Trophoblast cell (in vitro differentiated cells and primary cell): ENCODE measurements around the gene LRRC71.

Source experiments
- DNase-seq, 2 donors: peaks; one replicate each; pipeline ENCODE4 v3.0.0-alpha.2; 2016
- H2AFZ ChIP-seq: 2 replicates; pipeline ENCODE4 v1.6.1; 2013; ENCODE audit warnings: low read length, moderate library complexity, mild to moderate bottlenecking; ENCODE audit not compliant: insufficient read depth, poor library complexity
- H2AK5ac ChIP-seq: 2 replicates; pipeline ENCODE4 v1.6.1; 2013; ENCODE audit warnings: mild to moderate bottlenecking, low read length
- H2BK120ac ChIP-seq: 2 replicates; pipeline ENCODE4 v1.6.1; 2013; ENCODE audit warnings: low read length, mild to moderate bottlenecking, moderate library complexity; ENCODE audit not compliant: insufficient read depth, poor library complexity
- H2BK12ac ChIP-seq: 2 replicates; pipeline ENCODE4 v1.6.1; 2013; ENCODE audit warnings: mild to moderate bottlenecking, low read length, moderate library complexity
- H2BK5ac ChIP-seq: 2 replicates; pipeline ENCODE4 v1.6.1; 2013; ENCODE audit warnings: low read length, low read depth, moderate library complexity, mild to moderate bottlenecking; ENCODE audit not compliant: poor library complexity
- H3K14ac ChIP-seq: 2 replicates; pipeline ENCODE4 v1.6.1; 2013; ENCODE audit warnings: mild to moderate bottlenecking, low read length
- H3K18ac ChIP-seq: 2 replicates; pipeline ENCODE4 v1.6.1; 2013; ENCODE audit warnings: mild to moderate bottlenecking, low read length
- H3K23ac ChIP-seq: 2 replicates; pipeline ENCODE4 v1.6.1; 2013; ENCODE audit warnings: low read length
- H3K27ac ChIP-seq: 2 replicates; pipeline ENCODE4 v1.5.1; 2013; ENCODE audit warnings: low read depth, mild to moderate bottlenecking, inconsistent platforms, low read length, moderate library complexity
- H3K27me3 ChIP-seq: 2 replicates; pipeline ENCODE4 v1.6.1; 2013; ENCODE audit warnings: inconsistent platforms, mild to moderate bottlenecking, low read length, moderate library complexity; ENCODE audit not compliant: insufficient read depth
- H3K36me3 ChIP-seq, 2 experiments: 1 replicate in 1 of 2; 2 replicates in 1 of 2; pipeline ENCODE4 v1.6.1; 2013; ENCODE audit warnings: low read length in 2 of 2, mild to moderate bottlenecking in 2 of 2, moderate library complexity in 1 of 2; ENCODE audit not compliant: insufficient read depth in 2 of 2, control insufficient read depth in 1 of 2
- H3K4ac ChIP-seq: 2 replicates; pipeline ENCODE4 v1.6.1; 2013; ENCODE audit warnings: low read depth, mild to moderate bottlenecking, low read length, moderate library complexity
- H3K4me1 ChIP-seq, 2 experiments: 1 replicate in 1 of 2; 2 replicates in 1 of 2; pipeline ENCODE4 v1.6.1; 2013; ENCODE audit warnings: low read length in 2 of 2, mild to moderate bottlenecking in 2 of 2, moderate library complexity in 1 of 2; ENCODE audit not compliant: insufficient read depth in 2 of 2, control insufficient read depth in 1 of 2
- H3K4me2 ChIP-seq: 2 replicates; pipeline ENCODE4 v1.6.1; 2013; ENCODE audit warnings: inconsistent platforms, mild to moderate bottlenecking, low read length, moderate library complexity
- H3K4me3 ChIP-seq: 2 replicates; pipeline ENCODE4 v1.5.1; 2013; ENCODE audit warnings: mild to moderate bottlenecking, low read depth, low read length, inconsistent platforms
- H3K79me1 ChIP-seq: one replicate; pipeline ENCODE4 v1.6.1; 2013; ENCODE audit warnings: low read length
- H3K79me2 ChIP-seq: 2 replicates; pipeline ENCODE4 v1.6.1; 2013; ENCODE audit warnings: low read length, mild to moderate bottlenecking; ENCODE audit not compliant: control insufficient read depth, insufficient read depth, poor library complexity
- H3K9ac ChIP-seq: 2 replicates; pipeline ENCODE4 v1.6.1; 2013; ENCODE audit warnings: mild to moderate bottlenecking, low read length
- H3K9me3 ChIP-seq: 2 replicates; pipeline ENCODE4 v1.6.1; 2013; ENCODE audit warnings: low read depth, mild to moderate bottlenecking, control low read depth, inconsistent platforms, low read length; ENCODE audit not compliant: insufficient read depth
- H4K12ac ChIP-seq: 2 replicates; pipeline ENCODE4 v1.6.1; 2013; ENCODE audit warnings: low read depth, mild to moderate bottlenecking, low read length, moderate library complexity
- H4K8ac ChIP-seq: 2 replicates; pipeline ENCODE4 v1.6.1; 2013; ENCODE audit warnings: low read depth, mild to moderate bottlenecking, low read length, moderate library complexity
- H4K91ac ChIP-seq: one replicate; pipeline ENCODE4 v1.6.1; 2013; ENCODE audit warnings: low read depth, mild to moderate bottlenecking, low read length, moderate library complexity
- WGBS: extraction: QIAGEN DNeasy Blood & Tissue Kit; methylation state at CpG from one replicate; pipeline ENCODE4 v1.1.7; 2013; ENCODE audit warnings: missing lambda C conversion rate; ENCODE audit not compliant: insufficient read length, insufficient coverage; ENCODE audit errors: extremely low coverage; 5-methylcytosine and 5-hydroxymethylcytosine counted together

LRRC71 gene

GRCh38 chr1:156936191-156936590 lies 15.8 kb downstream of the LRRC71 start:
- Histone ChIP-seq H2AFZ (no peak overlapping the region), H4K12ac (no peak overlapping the region), H3K79me1 (no peaks in the 10 kb centered on the region), H3K9ac (no peak overlapping the region), H2BK12ac (no peak overlapping the region), H3K9me3 (no peaks in the 10 kb centered on the region), H3K4me2 (no peak overlapping the region), H2AK5ac (no peak overlapping the region), H3K27ac (no peak overlapping the region), H4K8ac (no peak overlapping the region), H4K91ac (no peak overlapping the region), H3K4me3 (no peak overlapping the region), H3K18ac (no peak overlapping the region), H3K79me2 (no peaks in the 10 kb centered on the region), H3K36me3 (peaks cover 41 to 56% of the 10 kb centered on the region in 2 experiments), H3K14ac (no peak overlapping the region), H3K4me1 (no peaks in the 10 kb centered on the region), H3K4ac (no peak overlapping the region), H3K27me3 (no peaks in the 10 kb centered on the region), H3K23ac (no peak overlapping the region), H2BK120ac (no peak overlapping the region), H2BK5ac (no peak overlapping the region)
- no peak for DNase-seq
- WGBS = no CpG with 5 or more reads among the region's 5 CpGs

GRCh38 chr1:156936721-156937220 lies 16.3 kb downstream of the LRRC71 start:
- DNase-seq = no peak
- Histone ChIP-seq H2AFZ (no peak overlapping the region), H4K8ac (no peak overlapping the region), H3K27me3 (no peaks in the 10 kb centered on the region), H3K4me3 (no peak overlapping the region), H3K18ac (no peak overlapping the region), H3K4me1 (no peaks in the 10 kb centered on the region), H3K27ac (no peak overlapping the region), H3K9me3 (no peaks in the 10 kb centered on the region), H3K4ac (no peak overlapping the region), H3K4me2 (no peak overlapping the region), H3K79me2 (no peaks in the 10 kb centered on the region), H3K23ac (no peak overlapping the region), H2BK12ac (no peak overlapping the region), H2BK5ac (no peak overlapping the region), H2BK120ac (no peak overlapping the region), H3K14ac (no peak overlapping the region), H4K12ac (no peak overlapping the region), H3K9ac (no peak overlapping the region), H3K79me1 (no peaks in the 10 kb centered on the region), H3K36me3 (peaks cover 47 to 62% of the 10 kb centered on the region in 2 experiments), H4K91ac (no peak overlapping the region), H2AK5ac (no peak overlapping the region)
- WGBS = no CpG with 5 or more reads among the region's 10 CpGs

- H3K4ac ChIP-seq = no peak overlapping the region
- no peak overlapping the region for H3K14ac ChIP-seq
- no peak overlapping the region for H3K18ac ChIP-seq
- no peaks in the 10 kb centered on the region for H3K27me3 ChIP-seq
- H3K4me3 ChIP-seq = no peak overlapping the region
- H3K36me3 ChIP-seq = peaks cover 53 to 73% of the 10 kb centered on the region in 2 experiments
- H2BK120ac ChIP-seq = no peak overlapping the region
- H2AK5ac ChIP-seq = no peak overlapping the region
- H4K8ac ChIP-seq = no peak overlapping the region
- no peak overlapping the region for H4K91ac ChIP-seq
- no peaks in the 10 kb centered on the region for H3K79me2 ChIP-seq
- no peak overlapping the region for H2BK5ac ChIP-seq
- no peak overlapping the region for H4K12ac ChIP-seq
- H3K4me2 ChIP-seq = no peak overlapping the region
- no peak overlapping the region for H3K23ac ChIP-seq
- WGBS = no CpG with 5 or more reads among the region's 8 CpGs
- no peak for DNase-seq
- H2AFZ ChIP-seq = no peak overlapping the region
- no peak overlapping the region for H3K9ac ChIP-seq
- H3K27ac ChIP-seq = no peak overlapping the region
- no peaks in the 10 kb centered on the region for H3K79me1 ChIP-seq
- H3K9me3 ChIP-seq = no peaks in the 10 kb centered on the region
- H3K4me1 ChIP-seq = no peaks in the 10 kb centered on the region
- H2BK12ac ChIP-seq = no peak overlapping the region
Measured at GRCh38 chr1:156937883-156938282, 17.5 kb downstream of the LRRC71 start.

GRCh38 chr1:156938813-156939212 lies 18.4 kb downstream of the LRRC71 start:
- Histone ChIP-seq H3K18ac (no peak overlapping the region), H3K79me2 (no peaks in the 10 kb centered on the region), H2BK120ac (no peak overlapping the region), H3K14ac (no peak overlapping the region), H3K36me3 (peaks cover 57 to 79% of the 10 kb centered on the region in 2 experiments), H2AK5ac (no peak overlapping the region), H3K4ac (no peak overlapping the region), H2AFZ (no peak overlapping the region), H2BK12ac (no peak overlapping the region), H3K4me2 (no peak overlapping the region), H4K91ac (no peak overlapping the region), H3K4me1 (no peaks in the 10 kb centered on the region), H3K9ac (no peak overlapping the region), H3K4me3 (no peak overlapping the region), H4K8ac (no peak overlapping the region), H3K27me3 (no peaks in the 10 kb centered on the region), H3K79me1 (no peaks in the 10 kb centered on the region), H3K9me3 (no peaks in the 10 kb centered on the region), H2BK5ac (no peak overlapping the region), H4K12ac (no peak overlapping the region), H3K27ac (no peak overlapping the region), H3K23ac (no peak overlapping the region)
- no peak for DNase-seq
- WGBS = no CpG with 5 or more reads among the region's 7 CpGs
